HG03175 (cell line): ENCODE data around the gene DNAJB11.
A peak's percentile ranks its signal among the peaks of the same experiment; 100 is the strongest.
"Not testable (repeated sequence)": the region's sequence is repeated elsewhere in the genome, so short reads cannot be mapped to it uniquely, and the experiment has no call there.

Experiments
- ATAC-seq: cut with Tn5 transposase; IDR thresholded peaks from one replicate; pipeline ENCODE4 v1.9.1; 2021; ENCODE audit warnings: mild to moderate bottlenecking, moderate library complexity; ENCODE audit not compliant: unreplicated experiment

Gene DNAJB11

DNA sequence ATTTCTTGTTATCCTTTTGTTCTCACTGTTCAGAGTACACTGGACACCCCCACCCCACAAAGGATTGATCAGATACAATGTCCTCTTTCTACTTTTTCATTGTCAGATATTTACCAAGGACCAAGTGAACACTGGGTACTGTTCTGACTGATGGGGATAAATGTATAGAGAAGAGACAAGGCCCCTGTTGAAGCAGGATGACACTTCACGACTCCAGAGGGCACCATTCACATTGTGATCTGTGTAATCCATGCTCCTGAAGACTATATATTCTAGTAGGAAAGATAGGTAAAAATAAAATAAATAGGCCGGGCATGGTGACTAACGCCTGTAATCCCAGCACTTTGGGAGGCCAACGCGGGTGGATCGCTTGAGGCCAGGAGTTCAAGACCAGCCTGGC lies 19.1 kb upstream of the DNAJB11 start:
- no peak for ATAC-seq

GRCh38 chr3:186552408-186553031 lies 18.0 kb upstream of the DNAJB11 start:
- ATAC-seq, result no peak

DNA sequence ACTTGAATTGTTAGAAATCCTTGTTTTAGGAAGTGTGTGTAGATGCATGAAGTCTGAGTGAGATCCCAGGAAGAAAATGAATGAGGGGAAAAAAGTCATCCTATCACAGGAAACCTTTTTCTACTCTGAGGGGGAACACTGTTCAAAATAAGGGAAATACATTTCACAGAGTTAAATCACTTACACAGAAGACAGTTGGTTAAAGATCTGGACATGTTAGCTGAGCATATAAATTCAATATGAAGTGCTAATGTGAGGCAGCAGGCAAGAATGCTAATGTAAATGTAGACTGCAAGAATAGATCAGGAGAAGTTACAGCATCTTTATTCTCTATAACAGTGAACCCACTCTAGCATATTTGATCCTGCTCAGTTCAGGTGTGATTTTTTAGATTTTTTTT lies 5.9 kb upstream of the DNAJB11 start:
- no peak for ATAC-seq

DNA sequence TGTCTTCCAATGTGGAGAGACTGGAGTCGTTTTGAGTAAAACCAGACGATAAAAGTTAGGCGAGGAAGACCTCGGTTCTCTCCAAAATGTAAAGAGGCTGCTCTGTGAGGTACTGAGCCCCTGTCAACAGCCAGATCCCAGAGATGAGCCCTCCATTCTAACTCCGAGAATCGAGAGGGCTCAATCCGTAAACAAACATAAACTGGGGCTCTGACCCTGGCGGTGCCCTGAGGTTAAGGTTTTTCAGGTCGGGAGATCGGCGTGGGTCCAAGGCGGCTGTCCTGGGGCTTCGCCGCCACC lies 3.8 kb upstream of the DNAJB11 start:
- no peak for ATAC-seq

GRCh38 chr3:186567072-186567921 lies 3.2 kb upstream of the DNAJB11 start, which contains the start of gene TBCCD1:
Gene TBCCD1 (minus strand): TSS chr3:186567339. CDS start chr3:186564329, 3,010 bp downstream.
- peak; percentile 50 for ATAC-seq

DNA sequence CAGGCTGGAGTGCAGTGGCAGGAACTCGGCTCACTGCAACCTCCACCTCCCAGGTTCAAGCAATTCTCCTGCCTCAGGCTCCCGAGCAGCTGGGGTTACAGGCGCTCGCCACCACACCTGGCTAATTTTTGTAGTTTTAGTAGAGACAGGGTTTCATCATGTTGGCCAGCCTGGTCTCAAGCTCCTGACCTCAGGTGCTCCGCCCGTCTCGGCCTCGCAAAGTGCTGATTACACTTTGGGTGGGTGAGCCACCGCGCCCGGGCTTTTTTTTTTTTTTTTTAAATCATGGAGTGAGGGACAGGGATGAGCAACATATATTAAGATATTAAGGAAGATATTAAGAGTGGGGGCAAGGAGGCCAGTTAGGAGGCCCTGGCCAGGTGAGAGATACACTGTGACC lies 1.2 kb upstream of the DNAJB11 start:
- not testable (repeated sequence) for ATAC-seq

DNA sequence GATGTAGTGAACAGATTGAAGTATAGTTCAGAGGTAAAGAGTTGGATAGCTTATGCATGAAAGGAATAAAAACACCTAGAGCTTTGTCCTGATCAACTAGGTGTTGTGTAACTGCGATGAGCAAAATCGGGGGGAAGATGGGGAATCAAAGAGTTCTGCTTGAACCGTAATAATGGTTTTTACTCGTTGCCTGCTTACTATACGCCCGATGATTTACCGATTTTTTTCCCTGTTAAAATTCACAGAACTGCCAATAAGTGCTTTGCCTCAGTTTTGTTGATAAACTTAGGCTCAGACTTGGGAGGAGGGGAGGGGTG lies 783 bp upstream of the DNAJB11 start:
- ATAC-seq, result no peak

DNA sequence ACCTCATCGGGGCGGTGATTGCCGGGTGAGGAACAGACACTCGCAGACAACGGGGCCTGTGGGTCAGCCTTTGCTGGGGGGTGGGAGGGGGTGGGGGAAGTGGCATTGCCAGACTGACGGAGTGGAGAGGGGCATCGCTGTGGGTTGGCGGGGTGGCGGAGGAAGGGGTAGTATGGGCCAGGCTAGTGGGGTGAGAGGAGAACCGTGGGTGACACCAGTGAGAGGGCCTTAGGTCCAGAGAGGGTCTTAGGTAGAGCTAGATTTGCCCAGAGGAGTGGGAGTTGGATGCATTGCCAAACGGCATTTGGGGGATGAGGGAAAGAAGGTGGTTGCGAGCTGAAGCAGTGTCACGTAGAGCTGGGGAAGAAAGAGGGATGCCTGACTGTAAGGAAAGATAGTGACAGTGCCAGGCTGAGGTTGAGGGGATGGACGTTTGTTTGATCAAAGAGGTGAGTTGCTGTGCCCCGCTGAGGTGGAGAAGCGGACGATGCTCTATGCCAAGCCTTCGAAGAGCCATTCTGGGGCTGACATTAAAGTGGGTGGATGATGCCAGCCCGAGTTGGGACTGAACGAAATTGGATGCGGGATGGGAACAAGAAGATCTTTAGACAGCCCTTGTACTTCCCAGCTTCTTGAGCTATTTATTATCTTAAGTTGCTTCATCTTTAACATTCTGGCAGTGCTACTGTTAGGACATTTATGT lies 572 bp downstream of the DNAJB11 start:
- no peak for ATAC-seq

DNA sequence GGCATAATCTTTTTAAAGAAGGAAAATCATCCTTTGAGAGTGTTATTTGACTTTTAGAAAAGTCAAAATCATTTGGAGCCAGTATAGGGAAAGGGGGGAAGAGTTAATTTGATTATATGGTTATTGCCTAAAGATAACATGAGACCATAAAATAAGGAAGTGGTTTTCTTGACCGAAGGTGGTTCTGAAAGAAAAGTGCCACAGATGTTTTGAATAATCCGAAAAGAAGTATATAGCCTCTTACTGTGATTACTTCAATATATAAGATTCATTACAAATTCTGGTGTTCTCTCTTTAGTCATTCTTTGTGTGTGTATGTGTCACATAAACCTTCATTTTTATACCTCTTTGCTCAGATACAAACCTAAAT lies 1.1 kb downstream of the DNAJB11 start:
- no peak for ATAC-seq

DNA sequence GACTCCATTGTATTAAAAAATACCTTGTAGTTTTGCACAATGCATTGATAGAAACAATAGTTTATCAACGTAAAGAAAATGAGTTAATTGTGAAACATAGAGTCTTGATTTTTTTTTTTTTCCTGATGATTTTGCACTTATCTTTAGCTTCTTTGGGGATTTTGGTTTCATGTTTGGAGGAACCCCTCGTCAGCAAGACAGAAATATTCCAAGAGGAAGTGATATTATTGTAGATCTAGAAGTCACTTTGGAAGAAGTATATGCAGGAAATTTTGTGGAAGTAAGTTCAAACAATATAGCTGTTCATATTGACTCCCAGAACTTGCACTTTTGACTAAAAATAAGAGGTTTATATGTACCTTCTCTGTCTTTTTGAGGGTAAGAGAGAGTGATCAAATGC lies 7.0 kb downstream of the DNAJB11 start:
- no peak for ATAC-seq

DNA sequence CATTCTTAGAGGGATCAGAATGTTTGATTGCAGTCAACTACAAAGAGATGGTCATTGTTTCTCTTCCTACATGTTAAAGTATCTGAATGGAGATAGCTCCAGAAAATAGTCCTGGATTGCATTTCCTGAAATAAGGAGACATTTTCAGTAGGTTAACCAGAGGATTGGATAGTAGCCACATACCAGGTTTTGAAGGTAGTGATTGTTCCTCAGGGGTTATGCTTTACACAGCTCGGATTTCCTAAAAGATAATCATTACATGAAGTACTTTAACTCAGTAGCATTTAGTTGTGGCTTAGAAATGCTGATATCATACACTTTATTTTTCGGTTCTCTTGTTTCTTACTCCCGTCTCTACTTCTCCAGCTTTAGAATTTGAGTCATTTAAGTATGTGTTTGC lies 10.3 kb downstream of the DNAJB11 start:
- ATAC-seq, result no peak

DNA sequence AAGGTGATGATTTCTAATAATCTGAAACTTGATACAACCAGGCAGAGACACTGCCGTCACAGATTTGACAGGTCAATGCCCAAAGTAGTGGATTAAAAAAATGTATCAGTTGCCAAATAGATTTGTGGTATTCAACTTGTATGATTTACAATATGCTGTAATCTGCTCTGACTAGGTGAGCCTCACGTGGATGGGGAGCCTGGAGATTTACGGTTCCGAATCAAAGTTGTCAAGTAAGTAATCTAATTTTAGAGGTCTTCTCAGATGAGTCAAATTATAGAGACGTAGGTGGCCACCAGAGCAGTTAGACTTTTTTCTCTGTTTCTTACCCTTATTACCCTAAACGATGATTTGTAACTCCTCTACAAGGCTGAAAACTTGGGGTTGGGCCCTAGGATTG lies 12.0 kb downstream of the DNAJB11 start:
- no peak for ATAC-seq

- no peak for ATAC-seq
These were observed 13.3 kb downstream of the DNAJB11 start for GRCh38 chr3:186583831-186584230.

DNA sequence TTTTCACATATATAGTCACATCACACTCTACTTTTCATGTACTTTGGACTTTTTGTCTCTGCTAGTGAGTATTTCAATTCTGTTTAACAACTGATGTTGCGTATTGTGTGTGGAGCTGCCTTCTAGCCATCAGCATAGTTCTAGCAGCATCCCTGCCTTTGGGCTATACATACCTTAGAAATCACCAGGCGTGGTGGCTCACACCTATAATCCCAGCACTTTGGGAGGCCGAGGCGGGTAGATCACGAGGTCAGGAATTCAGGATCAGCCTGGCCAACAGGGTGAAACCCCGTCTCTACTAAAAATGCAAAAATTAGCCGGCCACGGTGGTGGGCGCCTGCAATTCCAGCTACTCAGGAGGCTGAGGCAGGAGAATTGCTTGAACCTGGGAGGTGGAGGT lies 15.7 kb downstream of the DNAJB11 start:
- ATAC-seq, result not testable (repeated sequence)

DNA sequence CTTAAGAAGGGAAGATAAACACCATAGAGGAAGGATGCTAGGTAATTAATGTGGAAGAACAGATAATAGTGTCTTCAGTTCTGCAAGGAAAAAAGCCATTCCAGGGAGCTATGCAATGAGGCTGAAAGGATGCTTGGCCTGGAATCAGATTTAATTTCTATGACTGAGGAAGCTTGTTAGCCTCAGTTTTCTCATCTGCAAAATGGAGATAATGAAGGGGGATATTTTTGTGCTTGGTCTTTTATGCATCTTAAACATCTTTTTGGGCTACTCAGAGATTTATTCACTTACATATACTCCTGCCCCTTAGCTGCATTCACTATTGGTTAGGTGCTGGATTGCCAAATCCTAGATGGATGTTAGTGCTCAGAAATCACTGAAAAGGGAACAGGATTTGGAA lies 16.7 kb downstream of the DNAJB11 start:
- no peak for ATAC-seq

GRCh38 chr3:186588632-186589031 lies 18.1 kb downstream of the DNAJB11 start:
- ATAC-seq, result no peak

- no peak for ATAC-seq
These were observed 18.6 kb downstream of the DNAJB11 start for GRCh38 chr3:186589121-186589520.

GRCh38 chr3:186589856-186590579 lies 19.5 kb downstream of the DNAJB11 start:
- no peak for ATAC-seq

DNA sequence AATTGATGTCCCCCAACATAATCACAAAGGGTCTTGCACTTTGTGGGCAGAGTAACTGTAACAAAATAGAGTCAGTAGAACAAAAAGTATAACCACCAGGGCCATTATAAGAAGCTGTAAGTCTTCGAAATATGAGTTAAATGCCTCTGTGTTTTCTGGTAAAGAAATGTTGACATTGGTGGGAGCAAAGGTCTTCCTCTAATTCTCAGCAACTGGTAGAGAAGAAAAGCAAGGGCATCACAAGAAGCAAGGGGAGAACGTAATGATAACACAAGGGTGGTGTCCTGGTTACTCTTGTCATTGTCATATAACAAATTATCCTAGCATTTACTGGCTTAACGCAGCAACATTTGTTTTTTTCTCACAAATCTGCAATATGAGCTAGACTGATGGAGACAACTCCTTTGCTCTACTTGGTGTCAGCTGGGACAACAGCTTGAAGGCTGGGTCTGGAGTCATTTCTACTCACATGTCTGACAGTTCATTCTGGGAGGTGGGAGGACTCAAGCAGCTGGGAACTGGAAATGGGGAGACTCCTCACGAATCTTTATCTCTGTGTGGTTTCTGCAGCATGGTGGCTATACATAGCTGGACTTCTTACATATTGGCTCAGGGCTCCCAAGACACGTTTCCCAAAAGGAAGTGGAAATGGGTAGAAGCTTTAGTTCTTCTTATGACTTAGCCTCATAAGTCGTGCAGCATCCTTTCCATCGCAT lies 20.2 kb downstream of the DNAJB11 start:
- no peak for ATAC-seq

DNA sequence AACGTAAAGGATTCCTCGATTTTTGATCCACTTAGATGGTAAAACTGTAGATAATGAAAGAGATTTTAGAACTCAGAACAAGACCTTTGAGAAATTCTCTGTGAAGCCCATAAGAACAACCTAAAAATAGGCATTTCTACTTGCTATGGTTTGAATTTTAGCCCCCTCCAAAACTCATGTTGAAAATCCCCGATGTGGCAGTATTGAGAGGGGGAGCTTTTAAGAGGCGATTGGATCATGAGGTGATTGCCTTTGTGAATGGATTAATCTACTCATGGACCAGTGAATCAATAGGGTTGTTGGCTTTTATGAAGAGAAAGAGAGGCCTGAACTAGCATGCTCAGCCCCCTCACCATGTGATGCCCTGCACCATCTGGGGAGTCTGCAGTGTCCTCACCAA lies 22.2 kb downstream of the DNAJB11 start:
- ATAC-seq, result no peak

GRCh38 chr3:186593862-186594261 lies 23.3 kb downstream of the DNAJB11 start:
- ATAC-seq, result no peak
